GDM1 (cell line): ENCODE measurements around the gene ARHGEF16.

Source experiments
- DNase-seq: peaks from one replicate; lab custom pipeline; 2025; lab: John Stamatoyannopoulos, UW

The ARHGEF16 gene

DNA sequence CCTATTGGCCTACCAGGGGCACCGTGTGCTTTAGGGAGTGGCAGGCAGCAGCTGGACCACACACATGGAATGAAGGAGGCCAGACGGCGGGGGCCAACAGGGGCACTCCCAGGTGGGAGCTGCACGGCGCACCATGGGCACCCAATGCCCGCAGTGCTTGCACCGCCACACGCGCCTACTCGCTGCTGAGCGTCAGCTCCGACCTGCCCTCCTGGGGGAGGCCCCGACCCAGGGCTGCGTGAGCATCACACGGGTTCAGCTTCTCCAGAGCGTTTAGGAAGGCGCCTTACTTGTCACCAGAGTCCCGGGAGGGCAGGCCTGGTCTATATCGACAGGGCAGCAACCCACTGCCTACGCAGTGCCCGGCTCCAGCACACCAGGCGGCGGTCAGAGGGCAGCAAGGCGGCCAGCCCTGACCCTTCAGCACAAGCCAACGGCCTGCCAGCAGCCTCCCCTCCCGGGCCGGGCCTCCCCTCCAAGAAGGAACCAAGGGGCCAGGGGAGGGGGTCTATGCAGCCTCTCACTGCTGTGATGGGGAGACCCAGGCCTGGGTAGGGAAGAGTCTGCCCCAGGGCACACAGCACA lies 64.9 kb downstream of the ARHGEF16 start:
- DNase-seq: no peak

DNA sequence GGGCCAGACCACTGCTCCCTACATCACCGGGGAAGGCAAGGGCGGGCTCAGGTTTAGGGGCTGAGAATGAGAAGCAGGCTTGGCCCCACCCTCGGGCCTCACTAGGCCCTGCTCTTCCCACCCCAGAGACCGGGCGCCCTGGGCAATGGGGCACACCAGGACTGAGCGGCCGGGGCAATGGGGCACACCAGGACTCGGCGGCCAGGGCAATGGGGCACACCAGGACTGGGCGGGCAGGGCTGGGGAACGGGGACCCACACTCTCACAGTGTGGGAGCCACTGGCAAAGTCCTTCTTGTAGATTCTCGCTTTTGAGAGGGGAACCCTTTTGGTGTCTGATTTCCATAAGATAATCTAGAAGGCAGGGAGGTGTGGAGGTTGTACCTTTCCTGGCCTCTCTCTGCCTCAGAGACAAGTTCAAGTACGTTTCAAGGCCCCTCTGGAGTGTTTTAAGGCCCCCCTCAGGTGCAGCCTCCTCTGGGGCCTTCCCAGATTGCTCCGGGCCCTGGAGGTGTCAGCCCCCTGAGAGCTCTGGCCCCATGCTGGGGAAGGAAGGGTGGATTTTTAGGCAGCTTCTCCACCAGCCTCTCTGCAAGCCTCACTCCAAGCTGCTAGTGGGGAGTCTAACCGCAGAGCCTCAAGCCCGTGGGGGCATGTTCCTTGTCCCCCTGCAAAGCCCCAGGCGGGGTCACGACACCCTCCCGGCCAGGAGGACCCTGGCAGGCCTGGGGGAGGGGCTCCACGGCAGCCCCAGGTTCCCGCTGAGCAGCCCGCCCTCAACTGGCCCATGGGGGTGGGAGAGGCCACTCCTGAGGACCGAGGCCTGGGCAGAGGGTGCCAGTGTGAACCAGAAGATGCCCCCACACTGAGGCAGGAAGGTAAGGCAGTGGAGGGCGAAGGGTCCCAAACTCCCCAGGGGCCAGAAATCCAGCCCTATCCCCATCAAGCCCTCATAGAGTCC lies 66.2 kb downstream of the ARHGEF16 start:
- DNase-seq: no peak

DNA sequence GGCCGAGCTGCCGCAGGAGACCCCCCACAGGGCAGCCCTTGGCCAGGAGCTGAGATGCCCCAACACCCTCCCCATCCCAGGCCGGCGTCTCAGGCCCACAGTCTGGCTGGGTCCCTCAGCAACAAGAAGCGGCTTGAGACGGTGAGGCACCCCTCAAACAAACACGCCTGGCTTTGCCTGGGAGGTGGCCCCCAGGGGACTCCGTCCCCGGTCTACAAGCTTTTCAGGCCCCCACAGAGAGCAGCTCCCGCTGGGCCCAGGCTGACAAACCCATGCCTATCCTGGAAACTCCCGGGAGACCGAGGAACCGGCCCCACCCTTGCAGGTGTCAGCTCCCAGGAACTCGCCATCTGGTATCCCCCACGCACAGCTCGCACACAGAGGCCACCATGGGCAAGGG lies 67.0 kb downstream of the ARHGEF16 start:
- no peak for DNase-seq

DNA sequence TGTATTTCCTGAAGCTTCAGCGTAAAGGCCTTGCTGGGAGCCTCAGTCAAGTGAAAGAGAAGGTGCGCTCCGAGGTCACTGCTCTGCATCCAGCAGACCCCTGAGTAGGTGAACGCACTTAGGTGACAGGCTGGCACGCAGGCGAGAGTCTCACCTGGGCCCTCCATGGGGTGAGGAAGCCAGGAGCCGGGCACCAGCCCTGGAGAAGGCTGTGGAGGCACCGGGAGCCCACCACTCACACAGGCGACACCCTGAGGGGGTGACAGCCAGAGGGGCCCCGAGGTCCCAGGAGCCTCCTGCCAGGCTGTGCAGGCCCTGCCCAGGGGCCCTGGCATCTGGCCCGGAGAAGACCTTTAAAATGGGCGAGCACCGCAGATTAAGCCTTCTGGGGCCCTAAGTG lies 67.6 kb downstream of the ARHGEF16 start:
- DNase-seq: no peak

DNA sequence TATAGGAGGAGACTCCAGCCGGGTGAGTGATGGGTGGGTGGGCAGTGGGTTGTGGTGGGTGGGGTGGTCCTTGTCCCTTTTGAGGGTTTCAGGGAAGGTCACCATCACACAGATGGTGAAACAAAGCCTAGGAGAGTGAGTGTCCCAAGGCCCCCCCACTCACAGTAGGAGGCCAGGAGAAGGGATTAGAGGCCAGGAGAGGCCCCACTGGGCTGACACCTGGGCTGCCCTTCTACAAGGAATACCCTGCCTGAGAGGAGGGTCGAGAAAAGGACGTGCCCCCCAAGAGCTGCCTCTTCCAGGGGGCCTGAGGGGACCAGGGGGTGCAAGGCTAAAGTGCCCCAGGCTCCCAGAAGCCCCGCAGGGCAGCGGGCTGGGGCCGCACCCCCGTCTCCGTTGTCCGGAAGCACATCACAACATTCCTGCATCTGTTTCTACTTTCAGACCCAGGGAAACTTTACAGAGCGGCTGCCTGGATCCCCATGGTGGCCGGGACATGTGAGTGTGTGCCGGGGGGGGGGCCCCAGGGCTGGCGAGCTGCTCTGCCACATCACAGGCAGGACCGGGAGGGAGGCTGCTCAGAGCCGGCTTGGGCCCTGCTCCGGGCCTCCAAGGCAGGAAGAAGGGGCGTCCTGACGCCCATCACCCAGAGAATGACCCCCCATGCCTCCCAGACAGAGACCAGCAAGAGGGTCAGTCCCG lies 68.2 kb downstream of the ARHGEF16 start:
- no peak for DNase-seq

DNA sequence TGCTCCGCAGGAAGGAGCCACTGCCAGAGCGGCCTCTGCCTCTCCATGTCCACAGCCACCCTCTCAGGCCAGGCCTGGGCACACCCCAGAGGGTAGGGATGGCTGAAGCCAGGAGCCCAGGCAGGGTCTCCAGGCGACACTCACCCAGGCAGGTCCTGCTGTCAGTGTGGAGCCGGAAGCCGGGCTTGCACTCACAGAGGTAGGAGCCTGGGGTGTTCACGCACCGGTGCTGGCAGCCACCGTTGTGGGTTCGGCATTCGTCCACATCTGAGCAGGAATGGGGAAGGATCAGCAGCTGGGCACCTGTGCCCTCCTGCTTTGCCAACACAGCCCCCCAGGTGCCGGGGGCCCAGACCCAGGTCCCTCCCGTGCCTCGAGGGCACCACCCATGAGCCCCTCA lies 69.5 kb downstream of the ARHGEF16 start:
- DNase-seq: no peak

DNA sequence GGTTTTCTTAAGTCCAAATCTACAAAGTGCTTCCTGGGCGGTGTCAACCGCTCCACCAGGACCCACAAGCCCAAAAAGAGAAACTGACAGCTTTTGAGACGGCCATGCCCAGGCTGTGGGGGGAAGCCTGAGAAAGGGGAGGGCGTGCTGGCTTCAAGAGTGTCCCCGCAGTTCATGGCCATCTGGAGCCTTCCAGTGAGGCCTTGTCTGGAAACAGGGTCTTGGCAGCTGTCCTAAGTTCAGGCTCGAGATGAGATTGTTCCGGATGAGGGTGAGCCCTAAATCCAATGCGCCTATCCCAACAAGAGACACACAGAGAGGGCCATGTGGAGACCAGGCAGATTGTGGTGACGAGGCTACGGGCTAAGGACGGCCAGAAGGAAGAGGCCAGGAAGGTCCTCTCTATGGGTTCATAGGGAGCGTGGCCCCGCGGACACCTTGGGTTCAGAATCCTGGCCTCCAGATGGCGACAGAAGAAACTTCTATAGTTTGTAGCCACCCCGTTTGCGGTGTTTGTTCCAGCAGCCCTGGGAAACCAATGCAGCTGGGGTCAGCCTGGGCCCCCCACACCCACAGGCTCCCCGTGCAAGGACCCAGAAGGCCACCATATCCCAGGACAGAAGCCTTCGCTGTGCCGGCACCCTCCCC lies 70.2 kb downstream of the ARHGEF16 start:
- no peak for DNase-seq

DNA sequence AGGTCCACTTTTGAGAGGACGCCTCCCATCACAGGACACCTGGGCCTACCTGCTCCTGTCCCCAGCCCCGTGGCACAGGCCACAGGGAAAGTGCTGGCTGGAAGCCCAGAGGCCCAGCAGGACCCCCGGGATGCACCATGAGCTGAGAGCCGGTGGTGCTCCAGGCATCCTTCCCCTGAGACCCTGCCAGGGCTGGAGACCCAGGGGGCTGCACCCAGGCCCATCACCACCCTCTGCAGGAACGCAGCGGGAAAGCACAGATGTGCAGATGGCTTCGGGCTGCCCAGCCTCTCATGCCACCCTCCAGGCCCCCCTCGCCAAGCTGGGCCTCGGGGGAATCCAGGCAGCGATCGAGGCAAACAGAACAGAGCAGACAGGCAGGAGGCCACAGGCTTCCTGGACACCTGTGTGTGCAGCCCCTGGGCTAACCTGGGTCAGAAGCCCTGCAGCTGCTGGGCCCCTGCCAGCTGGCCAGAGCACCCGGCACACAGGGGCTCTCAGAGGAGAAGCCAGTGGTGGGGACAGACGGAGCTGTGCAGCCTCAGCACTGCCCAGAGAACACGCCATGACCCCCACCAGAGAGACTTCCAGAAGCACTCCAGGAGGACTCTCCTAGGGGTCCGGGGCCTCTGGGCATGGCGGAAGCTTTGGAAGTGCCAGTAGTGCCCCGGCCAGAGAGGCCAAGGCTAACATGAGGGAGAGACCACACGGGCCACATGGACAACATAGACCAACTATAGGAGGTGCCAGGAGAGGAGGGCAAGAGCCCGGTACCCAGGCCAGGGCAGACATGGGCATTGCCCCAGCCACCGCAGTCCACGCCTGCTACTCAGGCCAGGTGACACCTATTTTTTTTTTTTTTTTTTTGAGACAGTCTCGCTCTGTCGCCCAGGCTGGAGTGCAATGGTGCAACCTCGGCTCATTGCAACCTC lies 71.4 kb downstream of the ARHGEF16 start:
- DNase-seq: no peak

DNA sequence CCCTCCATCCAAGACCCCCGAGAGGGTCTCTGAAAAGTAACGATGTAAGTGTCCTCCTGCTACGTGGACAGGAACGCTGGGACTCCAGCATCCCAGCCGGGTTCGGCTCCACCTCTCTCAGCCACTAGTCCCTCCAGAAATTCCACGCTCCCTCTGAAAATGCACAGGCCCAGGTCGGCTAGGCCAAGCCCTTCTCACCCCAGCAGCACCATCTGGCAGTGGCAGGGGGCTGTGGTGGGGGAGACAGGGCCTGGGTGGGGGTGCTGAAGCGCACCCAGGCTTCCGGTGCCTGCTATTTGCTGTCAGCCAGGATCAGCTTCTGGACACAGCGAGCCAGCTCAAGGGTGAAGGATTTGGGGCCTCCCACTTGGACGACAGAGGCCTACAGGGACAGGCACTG lies 73.3 kb downstream of the ARHGEF16 start:
- no peak for DNase-seq

DNA sequence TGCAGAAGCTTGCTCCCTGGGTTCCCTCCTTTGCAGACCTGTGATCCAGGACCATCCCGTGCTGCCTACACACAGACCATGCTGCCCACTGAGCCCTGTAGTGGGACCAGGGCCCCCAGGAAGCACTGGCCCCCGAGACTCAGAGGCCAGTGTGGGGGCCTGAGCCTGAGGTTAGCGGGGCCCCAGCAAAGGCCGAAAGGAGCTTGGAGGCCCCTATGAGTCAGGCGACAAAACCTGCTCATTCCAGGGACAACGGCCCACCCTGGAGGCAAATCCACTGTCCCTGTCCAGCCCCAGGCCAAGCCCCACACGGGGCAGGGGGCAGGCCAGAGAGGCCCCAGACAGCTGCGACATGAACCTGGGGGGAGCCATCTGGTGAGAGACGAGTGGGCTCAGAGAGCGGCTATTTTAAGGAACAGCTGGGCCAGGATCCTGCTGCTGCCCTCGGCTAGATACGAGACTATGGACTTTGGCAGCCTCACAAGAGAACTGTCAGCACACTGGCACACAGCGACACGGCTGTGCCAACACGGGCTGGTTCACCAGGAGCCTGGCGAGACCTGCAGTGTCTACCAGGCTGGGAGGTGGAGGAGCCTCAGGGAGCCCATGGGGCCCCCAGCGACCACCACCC lies 74.7 kb downstream of the ARHGEF16 start:
- no peak for DNase-seq

DNA sequence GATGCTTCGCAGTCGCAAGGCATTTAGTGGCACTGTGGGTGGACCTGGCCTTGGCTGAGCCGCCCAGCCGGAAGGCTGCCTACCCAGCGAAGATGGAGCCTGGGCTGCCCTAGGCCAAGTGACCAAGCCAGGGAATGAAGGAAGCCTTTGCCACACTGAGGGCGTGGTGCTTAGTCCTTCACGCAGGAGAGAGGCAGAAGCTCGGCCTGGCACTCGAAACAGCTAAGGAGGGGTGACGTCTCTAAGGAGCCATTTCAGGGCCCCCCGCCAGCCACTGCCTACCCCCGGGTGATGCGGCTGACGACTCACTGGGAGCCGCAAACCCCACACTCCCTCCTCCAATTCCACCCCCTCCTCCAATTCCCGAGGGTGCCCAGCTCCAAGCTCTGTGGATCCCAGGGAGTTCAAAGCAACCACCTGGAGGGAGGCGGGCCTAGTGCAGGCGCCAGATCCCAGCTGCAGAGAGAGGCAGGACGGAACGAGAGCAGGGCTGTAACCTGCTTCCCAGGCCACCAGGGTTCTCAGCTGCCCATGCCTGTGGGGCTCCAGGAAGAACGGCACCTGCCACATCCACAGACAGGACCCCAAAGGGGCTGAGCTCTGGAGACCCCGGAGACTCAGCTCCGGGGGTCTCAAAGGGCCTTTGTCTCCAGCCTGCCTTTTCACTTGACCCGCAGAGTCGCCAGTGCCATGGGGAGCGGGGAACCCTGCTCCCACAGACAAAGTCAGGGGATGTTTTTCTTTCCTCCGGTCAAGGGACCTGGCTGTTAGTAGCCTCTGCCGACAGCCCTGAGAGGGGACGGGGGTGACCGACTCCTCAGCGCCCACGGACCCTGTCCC lies 75.8 kb downstream of the ARHGEF16 start:
- DNase-seq: no peak
